Neuronal stem cell (in vitro differentiated cells): ENCODE measurements around the gene GRIK2.
A peak's percentile ranks its signal among the peaks of the same experiment; 100 is the strongest.

ENCODE experiments used
- DNase-seq: peaks from one replicate; pipeline ENCODE4 v3.0.0-alpha.2; 2013; ENCODE audit warnings: low spot score
- H2AFZ ChIP-seq: one replicate; pipeline ENCODE4 v1.6.1; 2013; ENCODE audit warnings: mild to moderate bottlenecking, low read length, inconsistent platforms
- H2AK5ac ChIP-seq: 2 replicates; pipeline ENCODE4 v1.6.1; 2013; ENCODE audit warnings: low read depth, mild to moderate bottlenecking, inconsistent platforms, low read length, moderate library complexity, mixed read lengths
- H2BK120ac ChIP-seq: 2 replicates; pipeline ENCODE4 v1.6.1; 2013; ENCODE audit warnings: low read depth, mild to moderate bottlenecking, inconsistent platforms, low read length, moderate library complexity, mixed read lengths
- H2BK12ac ChIP-seq: one replicate; pipeline ENCODE4 v1.6.1; 2013; ENCODE audit warnings: low read length, inconsistent platforms
- H2BK15ac ChIP-seq: 2 replicates; pipeline ENCODE4 v1.6.1; 2013; ENCODE audit warnings: mild to moderate bottlenecking, low read length, inconsistent platforms, mixed read lengths
- H2BK5ac ChIP-seq: one replicate; pipeline ENCODE4 v1.6.1; 2013; ENCODE audit warnings: inconsistent platforms, mild to moderate bottlenecking, low read length, moderate library complexity
- H3K14ac ChIP-seq: one replicate; pipeline ENCODE4 v1.6.1; 2013; ENCODE audit warnings: low read length, inconsistent platforms
- H3K18ac ChIP-seq: 2 replicates; pipeline ENCODE4 v1.6.1; 2013; ENCODE audit warnings: low read length, inconsistent platforms
- H3K23ac ChIP-seq: 2 replicates; pipeline ENCODE4 v1.6.1; 2013; ENCODE audit warnings: low read depth, mild to moderate bottlenecking, mixed read lengths, low read length, inconsistent platforms; ENCODE audit not compliant: poor library complexity
- H3K27ac ChIP-seq: replicated peaks from 3 replicates; pipeline ENCODE4 v1.5.1; 2013; ENCODE audit warnings: low read length, inconsistent platforms
- H3K27me3 ChIP-seq, 3 experiments: 2 replicates each; pipeline ENCODE4 v1.6.1; 2013; ENCODE audit warnings: low read length in 3 of 3, mild to moderate bottlenecking in 2 of 3, inconsistent platforms in 1 of 3, low read depth in 1 of 3, mixed read lengths in 1 of 3, moderate library complexity in 1 of 3; ENCODE audit not compliant: control insufficient read depth in 3 of 3, insufficient read depth in 3 of 3
- H3K36me3 ChIP-seq, 2 donors: replicated peaks in 1 of 2; 2 replicates each; pipeline ENCODE4 v1.6.1; 2013; ENCODE audit warnings: low read length in 2 of 2; ENCODE audit not compliant: control insufficient read depth in 2 of 2, insufficient read depth in 2 of 2
- H3K4ac ChIP-seq: 2 replicates; pipeline ENCODE4 v1.6.1; 2013; ENCODE audit warnings: inconsistent platforms, mild to moderate bottlenecking, low read length, moderate library complexity
- H3K4me1 ChIP-seq, 2 donors: 1 replicate in 1 of 2; 2 replicates in 1 of 2; pipeline ENCODE4 v1.6.1; 2013; ENCODE audit warnings: low read length in 2 of 2, low read depth in 1 of 2; ENCODE audit not compliant: control insufficient read depth in 2 of 2, insufficient read depth in 1 of 2
- H3K4me2 ChIP-seq: one replicate; pipeline ENCODE4 v1.6.1; 2013; ENCODE audit warnings: mild to moderate bottlenecking, low read length, inconsistent platforms; ENCODE audit not compliant: insufficient read depth, poor library complexity, severe bottlenecking
- H3K4me3 ChIP-seq, 2 donors: 2 replicates each; pipeline ENCODE4 v1.5.1; 2013; ENCODE audit warnings: low read length in 2 of 2, mild to moderate bottlenecking in 2 of 2, inconsistent platforms in 1 of 2, moderate library complexity in 1 of 2
- H3K79me1 ChIP-seq: one replicate; pipeline ENCODE4 v1.6.1; 2013; ENCODE audit warnings: low read depth, mild to moderate bottlenecking, inconsistent platforms, low read length, moderate library complexity
- H3K9ac ChIP-seq: one replicate; pipeline ENCODE4 v1.6.1; 2013; ENCODE audit warnings: mild to moderate bottlenecking, low read depth, low read length, inconsistent platforms; ENCODE audit not compliant: poor library complexity
- H3K9me3 ChIP-seq, 2 donors: replicated peaks in 1 of 2; 2 replicates each; pipeline versions ENCODE3 to v1.6.1; 2013; ENCODE audit warnings: low read length in 2 of 2, mild to moderate bottlenecking in 2 of 2, inconsistent platforms in 1 of 2, low read depth in 1 of 2, mixed read lengths in 1 of 2, moderate library complexity in 1 of 2; ENCODE audit not compliant: control insufficient read depth in 2 of 2, insufficient read depth in 1 of 2
- H4K8ac ChIP-seq: one replicate; pipeline ENCODE4 v1.6.1; 2013; ENCODE audit warnings: low read depth, mild to moderate bottlenecking, inconsistent platforms, low read length, moderate library complexity
- H4K91ac ChIP-seq: one replicate; pipeline ENCODE4 v1.6.1; 2013; ENCODE audit warnings: low read length, low read depth, mild to moderate bottlenecking, inconsistent platforms; ENCODE audit not compliant: poor library complexity
- WGBS, 2 donors: extraction: QIAGEN DNeasy Blood & Tissue Kit; methylation state at CpG; one replicate each; pipeline ENCODE4 v1.1.7; 2013; ENCODE audit warnings: missing lambda C conversion rate in 2 of 2, mixed read lengths in 1 of 2; ENCODE audit not compliant: insufficient read length in 2 of 2, insufficient replicate concordance in 1 of 2; ENCODE audit errors: extremely low coverage in 2 of 2; 5-methylcytosine and 5-hydroxymethylcytosine counted together

Gene GRIK2

GRCh38 chr6:101932704-101933103 is 539.2 kb downstream of the GRIK2 start:
- no CpG with 5 or more reads among the region's 3 CpGs for WGBS, 2 donors
- H3K4me1 ChIP-seq, result peaks cover 2% of the 10 kb centered on the region in 2 donors
- H3K79me1 ChIP-seq, result no peaks in the 10 kb centered on the region
- H3K36me3 ChIP-seq, result no peaks in the 10 kb centered on the region
- no peak overlapping the region for H2BK12ac ChIP-seq
- DNase-seq, result no peak
- H4K8ac ChIP-seq, result no peak overlapping the region
- H3K23ac ChIP-seq, result no peak overlapping the region
- H4K91ac ChIP-seq, result no peak overlapping the region
- H3K27me3 ChIP-seq, result no peaks in the 10 kb centered on the region
- H3K9ac ChIP-seq, result no peak overlapping the region
- no peak overlapping the region for H2BK15ac ChIP-seq
- H3K9me3 ChIP-seq, result no peaks in the 10 kb centered on the region
- H3K4me2 ChIP-seq, result no peak overlapping the region
- no peak overlapping the region for H2BK5ac ChIP-seq
- H3K4me3 ChIP-seq, result no peak overlapping the region
- no peak overlapping the region for H2BK120ac ChIP-seq
- no peak overlapping the region for H3K27ac ChIP-seq
- no peak overlapping the region for H3K4ac ChIP-seq
- H2AK5ac ChIP-seq, result no peak overlapping the region
- no peak overlapping the region for H3K14ac ChIP-seq
- H2AFZ ChIP-seq, result no peak overlapping the region
- H3K18ac ChIP-seq, result no peak overlapping the region

- peaks cover 2% of the 10 kb centered on the region in 2 donors for H3K4me1 ChIP-seq
- no peak overlapping the region for H3K18ac ChIP-seq
- no peak overlapping the region for H3K4ac ChIP-seq
- no peak overlapping the region for H4K8ac ChIP-seq
- no peak overlapping the region for H3K14ac ChIP-seq
- no peak overlapping the region for H2BK120ac ChIP-seq
- no peak overlapping the region for H3K9ac ChIP-seq
- H3K27ac ChIP-seq, result no peak overlapping the region
- WGBS, 2 donors, result no CpG with 5 or more reads among the region's 1 CpG
- no peak overlapping the region for H2BK5ac ChIP-seq
- no peak overlapping the region for H3K4me3 ChIP-seq
- no peak overlapping the region for H2AFZ ChIP-seq
- H4K91ac ChIP-seq, result no peak overlapping the region
- no peaks in the 10 kb centered on the region for H3K9me3 ChIP-seq
- H3K4me2 ChIP-seq, result no peak overlapping the region
- H2AK5ac ChIP-seq, result no peak overlapping the region
- no peaks in the 10 kb centered on the region for H3K27me3 ChIP-seq
- no peaks in the 10 kb centered on the region for H3K79me1 ChIP-seq
- H2BK15ac ChIP-seq, result no peak overlapping the region
- H2BK12ac ChIP-seq, result no peak overlapping the region
- H3K36me3 ChIP-seq, result no peaks in the 10 kb centered on the region
- DNase-seq, result no peak
- no peak overlapping the region for H3K23ac ChIP-seq
These were observed 542.2 kb downstream of the GRIK2 start for GRCh38 chr6:101935732-101936131.

GRCh38 chr6:101936516-101936915 is 543.0 kb downstream of the GRIK2 start:
- Histone ChIP-seq H3K4me3 (no peak overlapping the region), H2BK15ac (no peak overlapping the region), H4K8ac (no peak overlapping the region), H2BK5ac (no peak overlapping the region), H2AFZ (no peak overlapping the region), H3K36me3 (no peaks in the 10 kb centered on the region), H3K18ac (no peak overlapping the region), H2BK120ac (no peak overlapping the region), H3K27ac (no peak overlapping the region), H2BK12ac (no peak overlapping the region), H3K23ac (no peak overlapping the region), H3K79me1 (no peaks in the 10 kb centered on the region), H2AK5ac (no peak overlapping the region), H3K4ac (no peak overlapping the region), H3K4me2 (no peak overlapping the region), H3K9ac (no peak overlapping the region), H3K14ac (no peak overlapping the region), H3K4me1 (peaks cover 2% of the 10 kb centered on the region in 2 donors), H3K9me3 (no peaks in the 10 kb centered on the region), H4K91ac (no peak overlapping the region), H3K27me3 (no peaks in the 10 kb centered on the region)
- DNase-seq, result no peak
- WGBS, 2 donors, result no CpG with 5 or more reads among the region's 1 CpG

DNA sequence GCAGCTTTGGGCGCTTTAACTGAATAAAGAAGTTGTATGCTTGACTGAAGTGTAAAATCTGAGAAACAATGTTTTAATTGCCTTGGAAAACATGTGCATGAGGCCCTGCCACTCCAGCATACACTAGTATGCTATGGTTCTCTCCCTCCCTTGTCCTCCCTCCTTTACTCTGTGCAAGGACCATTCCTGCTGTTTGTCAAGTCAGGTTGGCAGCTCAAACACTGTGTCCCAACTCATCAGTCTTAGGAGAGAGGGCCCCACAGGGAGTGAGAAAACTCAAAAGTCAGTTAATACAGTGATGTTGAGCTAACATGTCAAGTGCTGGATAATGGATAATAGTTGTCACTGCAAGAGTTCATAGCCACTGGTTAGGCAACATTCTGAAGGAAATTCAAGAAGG is 543.6 kb downstream of the GRIK2 start:
- no CpG with 5 or more reads among the region's 1 CpG for WGBS, 2 donors
- Histone ChIP-seq H2AK5ac (no peak overlapping the region), H3K36me3 (no peaks in the 10 kb centered on the region)

More for the DNA sequence above, 543.6 kb downstream of the GRIK2 start:
- H2BK12ac ChIP-seq, result no peak overlapping the region
- peak overlapping the region; percentile 55 for H2AFZ ChIP-seq
- H3K27me3 ChIP-seq, result no peaks in the 10 kb centered on the region
- peaks cover 2% of the 10 kb centered on the region in 2 donors for H3K4me1 ChIP-seq
- H3K9me3 ChIP-seq, result no peaks in the 10 kb centered on the region
- no peak overlapping the region for H3K23ac ChIP-seq
- DNase-seq, result no peak
- H4K91ac ChIP-seq, result no peak overlapping the region
- no peaks in the 10 kb centered on the region for H3K79me1 ChIP-seq
- H3K14ac ChIP-seq, result no peak overlapping the region
- no peak overlapping the region for H2BK120ac ChIP-seq
- no peak overlapping the region for H3K4me3 ChIP-seq
- no peak overlapping the region for H3K9ac ChIP-seq
- H3K27ac ChIP-seq, result no peak overlapping the region
- no peak overlapping the region for H3K4ac ChIP-seq
- H3K4me2 ChIP-seq, result no peak overlapping the region
- no peak overlapping the region for H2BK5ac ChIP-seq
- no peak overlapping the region for H2BK15ac ChIP-seq
- no peak overlapping the region for H4K8ac ChIP-seq
- H3K18ac ChIP-seq, result no peak overlapping the region
